ENCODE results near the gene LY6G6F.

Gene LY6G6F

DNA sequence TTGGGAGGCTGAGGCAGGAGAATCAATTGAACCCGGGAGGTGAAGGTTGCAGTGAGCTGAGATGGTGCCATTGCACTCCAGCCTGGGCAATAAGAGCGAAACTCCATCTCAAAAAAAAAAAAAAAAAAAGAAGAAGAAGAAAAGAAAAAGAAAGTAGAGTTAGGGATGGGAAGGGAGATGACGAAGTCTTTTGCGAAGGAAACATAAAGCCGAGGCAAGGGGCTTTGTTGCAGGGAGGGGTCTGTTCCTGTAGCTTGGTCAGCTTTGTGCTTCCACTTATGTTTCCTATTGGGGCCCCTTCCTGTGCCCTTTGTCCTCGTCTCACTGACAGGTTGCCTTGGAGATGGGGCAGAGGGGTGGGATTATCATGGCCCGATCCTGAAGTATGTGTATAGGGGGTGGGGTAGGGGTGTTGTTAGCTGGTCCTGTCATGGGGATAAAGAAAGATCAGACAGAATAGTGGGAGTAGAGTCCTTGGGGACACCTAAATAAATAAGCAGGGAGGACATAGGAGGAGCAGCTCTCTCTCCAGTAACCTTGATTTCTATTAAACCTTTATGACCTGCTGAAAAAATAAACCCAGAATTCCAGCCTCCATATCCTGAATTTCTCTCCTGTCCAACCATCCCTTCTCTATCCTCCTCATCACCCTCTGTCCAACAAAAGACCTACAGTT is 30.8 kb downstream of the LY6G6F start:
- DNase-seq (ENCODE audit: low read depth), result peak; percentile 23
- no peak overlapping the region for H3K4me3 ChIP-seq (replicated peaks; ENCODE audit: low read depth, low read length)
- TF ChIP-seq CTCF (IDR thresholded peaks at IDR 0.05; ENCODE audit: low read length, missing control alignments), result no peak

DNA sequence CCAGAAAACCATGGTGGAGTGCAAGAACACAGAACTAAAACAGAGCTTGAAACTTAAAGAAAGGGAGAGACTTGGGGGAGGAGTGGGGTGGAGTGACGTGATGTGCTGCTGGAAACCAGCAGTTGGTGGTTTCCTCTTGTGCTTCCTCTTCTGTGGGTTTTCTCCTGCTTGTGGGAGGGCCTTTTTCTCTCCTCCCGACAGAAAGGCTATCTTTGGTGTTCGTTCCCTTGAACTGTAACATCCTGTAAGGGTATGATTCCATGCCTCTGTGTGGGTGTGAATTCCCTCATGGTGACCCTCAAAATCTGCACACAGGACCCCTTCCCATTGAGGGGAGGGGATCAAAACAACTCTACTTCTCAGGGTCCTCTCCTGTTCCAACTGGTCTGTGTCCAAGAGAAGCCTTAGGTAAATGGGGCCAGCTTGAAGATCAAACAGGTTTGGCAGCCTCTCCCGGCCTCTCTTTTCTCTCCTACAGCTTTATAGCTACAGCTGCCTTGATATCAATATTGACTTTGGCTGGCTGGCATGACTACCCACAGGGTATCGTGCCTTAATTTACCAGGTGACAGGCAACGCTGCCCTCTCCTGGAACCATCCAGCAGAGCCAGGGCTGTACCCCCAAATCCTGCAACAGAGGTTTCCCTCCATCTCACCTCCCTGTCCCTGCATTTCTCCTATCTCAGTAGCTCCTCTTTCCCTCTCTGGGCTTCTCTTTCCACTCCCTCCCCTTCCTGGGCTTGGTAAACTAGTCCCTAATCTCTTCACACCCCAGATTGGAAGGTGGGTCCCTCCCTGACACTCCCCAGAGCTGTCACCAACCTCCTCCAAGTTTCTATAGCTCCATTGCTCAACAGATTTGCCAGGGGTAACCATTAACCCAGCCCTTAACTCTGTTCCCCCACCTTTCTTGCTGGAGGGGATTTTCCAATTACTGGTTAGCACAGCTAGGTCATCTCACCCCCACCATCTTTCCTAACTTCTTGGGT is 31.6 kb downstream of the LY6G6F start:
- DNase-seq (ENCODE audit: low read depth), result peak; percentile 86
- TF ChIP-seq CTCF (IDR thresholded peaks at IDR 0.05; ENCODE audit: low read length, missing control alignments), result peak; percentile 29

GRCh38 chr6:31739639-31740396 is 33.2 kb downstream of the LY6G6F start, which contains the start of gene MSH5:
Gene MSH5 (plus strand): TSS chr6:31740005. CDS start chr6:31740467, 462 bp downstream.
- H3K4me3 ChIP-seq (replicated peaks; ENCODE audit: low read depth, low read length), result peak within 1 kb of the TSS; percentile 87
- TF ChIP-seq CTCF (IDR thresholded peaks at IDR 0.05; ENCODE audit: low read length, missing control alignments), result no peak
- peak; percentile 99 for DNase-seq (ENCODE audit: low read depth)

More for the DNA sequence above, 31.6 kb downstream of the LY6G6F start:
- peak overlapping the region; percentile 23 for H3K4me3 ChIP-seq (replicated peaks; ENCODE audit: low read depth, low read length)

DNA sequence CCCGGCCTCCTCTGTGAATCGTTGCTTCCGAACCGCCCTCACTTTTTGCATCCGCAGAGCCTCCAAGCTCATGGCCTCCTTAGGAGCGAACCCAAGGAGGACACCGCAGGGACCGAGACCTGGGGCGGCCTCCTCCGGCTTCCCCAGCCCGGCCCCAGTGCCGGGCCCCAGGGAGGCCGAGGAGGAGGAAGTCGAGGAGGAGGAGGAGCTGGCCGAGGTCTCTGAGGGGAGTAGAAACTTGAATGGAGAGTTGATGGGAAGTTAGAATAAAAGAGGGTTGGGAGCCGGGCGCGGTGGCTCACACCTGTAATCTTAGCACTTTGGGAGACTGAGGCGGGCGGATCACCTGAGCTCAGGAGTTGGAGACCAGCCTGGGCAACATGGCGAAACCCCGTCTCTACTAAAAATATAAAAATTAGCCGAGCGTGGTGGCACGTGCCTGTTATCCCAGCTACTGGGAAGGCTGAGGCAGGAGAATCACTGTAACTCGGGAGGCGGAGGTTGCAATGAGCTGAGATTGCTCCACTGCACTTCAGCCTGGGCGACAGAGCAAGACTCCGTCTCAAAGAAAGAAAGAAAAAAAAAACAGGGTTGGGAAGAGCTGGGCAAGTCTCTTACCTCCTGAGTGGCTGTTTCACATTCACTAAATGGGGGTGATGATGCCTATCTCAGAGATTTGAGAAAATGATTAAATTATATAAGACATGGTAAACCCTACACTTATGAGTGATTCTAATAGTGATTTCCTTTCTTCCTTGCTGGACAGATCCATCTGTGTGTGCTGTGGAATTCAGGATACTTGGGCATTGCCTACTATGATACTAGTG is 33.9 kb downstream of the LY6G6F start:
- peak overlapping the region; percentile 87 for H3K4me3 ChIP-seq (replicated peaks; ENCODE audit: low read depth, low read length)
- no peak for TF ChIP-seq CTCF (IDR thresholded peaks at IDR 0.05; ENCODE audit: low read length, missing control alignments)
- no peak for DNase-seq (ENCODE audit: low read depth)

- no peak overlapping the region for H3K4me3 ChIP-seq (replicated peaks; ENCODE audit: low read depth, low read length)
- TF ChIP-seq CTCF (IDR thresholded peaks at IDR 0.05; ENCODE audit: low read length, missing control alignments), result no peak
- no peak for DNase-seq (ENCODE audit: low read depth)
Observed at GRCh38 chr6:31741815-31742214, 35.1 kb downstream of the LY6G6F start.

DNA sequence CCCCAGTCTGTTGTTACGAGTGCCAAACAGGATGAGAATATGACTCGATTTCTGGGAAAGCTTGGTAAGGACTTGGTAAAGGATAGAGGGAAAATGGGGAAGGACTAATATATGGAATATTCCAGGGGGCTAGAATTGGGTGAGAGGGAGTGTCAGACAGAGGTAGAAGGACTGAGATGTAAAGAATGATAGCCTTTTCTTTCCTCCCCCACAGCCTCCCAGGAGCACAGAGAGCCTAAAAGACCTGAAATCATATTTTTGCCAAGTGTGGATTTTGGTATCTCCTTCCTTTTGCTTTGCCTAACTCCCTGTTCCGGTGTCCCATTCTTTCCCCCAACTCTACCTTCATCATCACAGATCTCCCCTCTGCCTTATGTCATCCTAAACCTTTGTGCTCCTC is 36.2 kb downstream of the LY6G6F start:
- no peak for TF ChIP-seq CTCF (IDR thresholded peaks at IDR 0.05; ENCODE audit: low read length, missing control alignments)
- DNase-seq (ENCODE audit: low read depth), result no peak
- H3K4me3 ChIP-seq (replicated peaks; ENCODE audit: low read depth, low read length), result no peak overlapping the region
